Esophagus squamous epithelium (tissue), 5 donors: ENCODE data around the gene LKAAEAR1. TPM values are rescaled to one million over a fixed set of nuclear protein-coding genes. Genes with fewer than 3 reads are reported as not detected.

Source experiments
- DNase-seq: peaks from one replicate; lab custom pipeline; 2025; lab: John Stamatoyannopoulos, UW
- H3K27ac ChIP-seq, 4 donors: fragments of 200-600 bp; sonication (generic); one replicate each; pipeline ENCODE4 v1.5.1; 2016 to 2019; ENCODE audit warnings: mild to moderate bottlenecking in 1 of 4
- H3K27me3 ChIP-seq, 4 donors: fragments of 200-600 bp; sonication (generic); 1 replicate in 3 of 4; 2 replicates in 1 of 4; pipeline versions ENCODE4 v1.5.1 to v1.6.0; 2017 to 2021; ENCODE audit warnings: antibody characterized with exemption in 1 of 4
- H3K36me3 ChIP-seq, 3 donors: fragments of 200-600 bp; sonication (generic); one replicate each; pipeline ENCODE4 v1.5.1; 2016 to 2019
- H3K4me1 ChIP-seq, 3 donors: fragments of 200-600 bp; sonication (generic); one replicate each; pipeline ENCODE4 v1.5.1; 2017 to 2019
- H3K4me3 ChIP-seq, 4 donors: fragments of 200-600 bp; sonication (generic); 1 replicate in 3 of 4; 2 replicates in 1 of 4; pipeline ENCODE4 v1.5.1; 2016 to 2019; ENCODE audit warnings: mild to moderate bottlenecking in 2 of 4, moderate library complexity in 1 of 4
- H3K9me3 ChIP-seq, 3 donors: fragments of 200-600 bp; sonication (generic); one replicate each; pipeline ENCODE4 v1.5.1; 2016 to 2019
- CTCF ChIP-seq, 6 experiments: fragments of 450-650 bp in 4 of 6; fragments of 200-600 bp in 2 of 6; sonication (generic) in 2 of 6; IDR thresholded peaks; one replicate each; pipeline ENCODE4 v1.5.1; 2016 to 2019; ENCODE audit warnings: antibody characterized with exemption in 6 of 6, mild to moderate bottlenecking in 4 of 6, moderate library complexity in 4 of 6
- POLR2A ChIP-seq, 4 donors: fragments of 450-650 bp; IDR thresholded peaks; one replicate each; pipeline ENCODE4 v1.6.1; 2017; ENCODE audit warnings: antibody characterized with exemption in 4 of 4, mild to moderate bottlenecking in 4 of 4, moderate library complexity in 3 of 4
- WGBS, 2 donors: methylation state at CpG; one replicate each; pipeline ENCODE4 v1.1.5; 2018; 5-methylcytosine and 5-hydroxymethylcytosine counted together
- intact Hi-C: fragments of 100-400 bp; cut with DNase I; formaldehyde crosslinking; loops from one replicate; pipeline ENCODE4 v1.15.0; 2022
- total RNA-seq, 4 donors: library from RNA; depleted of rRNA; stranded (reverse); fragments of >200 nt; gene quantifications; one replicate each; pipeline ENCODE4 v1.1.0, GENCODE V29; 2016
- donor health status: DM: yes; HTN: yes; CAD: no.

LKAAEAR1 gene
- total RNA-seq, 4 donors from 2014 or later: not detected

- TF ChIP-seq POLR2A (IDR thresholded peaks at IDR 0.05): no peak
- TF ChIP-seq CTCF (IDR thresholded peaks at IDR 0.05): peak; percentile 27 to 83 (median 54)
- Histone ChIP-seq H3K27ac (no peak overlapping the region), H3K36me3 (no peaks in the 10 kb centered on the region), H3K27me3 (peaks cover 13 to 65% (median 21%) of the 10 kb centered on the region in 4 donors), H3K4me1 (peaks cover 5 to 13% (median 11%) of the 10 kb centered on the region in 3 donors), H3K4me3 (peak overlapping the region in 3 of 4 donors; percentile 15 to 60 (median 43)), H3K9me3 (no peaks in the 10 kb centered on the region)
- WGBS, 2 donors: 15 to 40% methylated on average over 1 to 13 of the region's 64 CpGs
- no peak for DNase-seq
- intact Hi-C loops: no loop called here
Observed at GRCh38 chr20:64101731-64102621, 17.8 kb upstream of the LKAAEAR1 start.

GRCh38 chr20:64100946-64101688 lies 16.9 kb upstream of the LKAAEAR1 start:
- intact Hi-C loops: no loop called here
- peaks cover 13 to 66% (median 21%) of the 10 kb centered on the region in 4 donors for H3K27me3 ChIP-seq

GRCh38 chr20:64100566-64100888 lies 16.3 kb upstream of the LKAAEAR1 start:
- TF ChIP-seq POLR2A (IDR thresholded peaks at IDR 0.05): no peak
- no peak for TF ChIP-seq CTCF (IDR thresholded peaks at IDR 0.05)
- no peaks in the 10 kb centered on the region for H3K9me3 ChIP-seq
- no peak overlapping the region for H3K27ac ChIP-seq
- peaks cover 5 to 13% (median 11%) of the 10 kb centered on the region in 3 donors for H3K4me1 ChIP-seq
- H3K36me3 ChIP-seq: no peaks in the 10 kb centered on the region
- no peak for DNase-seq
- intact Hi-C loops: no loop called here
- H3K27me3 ChIP-seq: peaks cover 13 to 69% (median 21%) of the 10 kb centered on the region in 4 donors
- no peak overlapping the region for H3K4me3 ChIP-seq
- 50 to 78% methylated on average over 1 to 3 of the region's 4 CpGs for WGBS, 2 donors

More at GRCh38 chr20:64100946-64101688, 16.9 kb upstream of the LKAAEAR1 start:
- no peak for DNase-seq
- Histone ChIP-seq H3K9me3 (no peaks in the 10 kb centered on the region), H3K4me1 (peaks cover 5 to 13% (median 11%) of the 10 kb centered on the region in 3 donors), H3K4me3 (no peak overlapping the region), H3K36me3 (no peaks in the 10 kb centered on the region), H3K27ac (no peak overlapping the region)
- 64 to 74% methylated on average over 6 to 9 of the region's 9 CpGs for WGBS, 2 donors
- TF ChIP-seq POLR2A (IDR thresholded peaks at IDR 0.05) (no peak), CTCF (IDR thresholded peaks at IDR 0.05) (no peak)

- Histone ChIP-seq H3K4me1 (peaks cover 5 to 13% (median 11%) of the 10 kb centered on the region in 3 donors), H3K27ac (no peak overlapping the region), H3K27me3 (peaks cover 13 to 71% (median 21%) of the 10 kb centered on the region in 4 donors), H3K9me3 (no peaks in the 10 kb centered on the region), H3K4me3 (no peak overlapping the region), H3K36me3 (no peaks in the 10 kb centered on the region)
- intact Hi-C loops: no loop called here
- TF ChIP-seq POLR2A (IDR thresholded peaks at IDR 0.05): no peak
- no peak for TF ChIP-seq CTCF (IDR thresholded peaks at IDR 0.05)
- 57 to 71% methylated on average over 5 to 9 of the region's 14 CpGs for WGBS, 2 donors
- no peak for DNase-seq
Observed at GRCh38 chr20:64099880-64100565, 15.8 kb upstream of the LKAAEAR1 start.
